Activated T-helper 9 cell treated with anti-CD3 and anti-CD28 coated beads, Interleukin-2, amount 50 U/mL, for 16 hours (primary cell): ENCODE data around the gene GM2A.
"Not testable (repeated sequence)": the region's sequence is repeated elsewhere in the genome, so short reads cannot be mapped to it uniquely, and the experiment has no call there.

Experiments used
- DNase-seq: peaks from one replicate; pipeline ENCODE4 v3.0.0-alpha.2; 2020; ENCODE audit warnings: low read depth

GM2A gene

DNA sequence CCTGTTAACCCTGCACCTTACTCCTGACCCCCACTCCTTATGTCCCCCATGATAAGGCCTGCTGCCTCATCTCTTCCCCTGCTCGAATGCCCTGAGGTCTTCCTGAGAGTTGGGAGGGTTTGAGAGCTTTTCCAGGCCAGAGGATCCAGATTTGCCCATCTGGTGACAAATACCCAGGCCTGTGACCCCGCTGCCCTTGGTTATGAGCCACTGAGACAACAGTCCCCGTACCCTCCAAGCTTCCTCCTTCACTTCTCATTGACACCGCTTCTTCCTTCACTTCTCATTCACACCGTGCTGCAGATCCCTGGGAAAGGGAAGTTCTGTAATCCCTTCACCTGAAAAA is 593 bp downstream of the GM2A start:
- DNase-seq, result no peak

DNA sequence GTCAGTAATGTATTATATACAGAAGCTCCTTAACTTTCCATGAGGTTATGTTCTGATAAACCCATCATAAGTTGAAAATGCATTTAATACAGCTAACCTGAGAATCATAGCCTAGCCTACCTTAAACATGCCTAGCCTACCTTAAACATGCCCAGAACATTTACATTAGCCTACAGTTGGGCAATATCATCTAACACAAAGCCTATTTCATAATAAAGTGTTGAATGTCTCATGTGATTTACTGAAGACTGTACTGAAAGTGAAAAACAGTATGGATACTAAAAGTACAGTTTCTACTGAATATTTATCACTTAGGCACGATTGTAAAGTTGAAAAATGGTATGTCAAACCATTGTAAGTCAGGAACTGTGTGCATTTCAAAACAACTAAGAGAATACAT is 1.6 kb downstream of the GM2A start:
- DNase-seq, result no peak

GRCh38 chr5:151254990-151255389 is 2.0 kb downstream of the GM2A start:
- DNase-seq, result not testable (repeated sequence)

- no peak for DNase-seq
Measured at GRCh38 chr5:151255621-151256286, 2.8 kb downstream of the GM2A start.

DNA sequence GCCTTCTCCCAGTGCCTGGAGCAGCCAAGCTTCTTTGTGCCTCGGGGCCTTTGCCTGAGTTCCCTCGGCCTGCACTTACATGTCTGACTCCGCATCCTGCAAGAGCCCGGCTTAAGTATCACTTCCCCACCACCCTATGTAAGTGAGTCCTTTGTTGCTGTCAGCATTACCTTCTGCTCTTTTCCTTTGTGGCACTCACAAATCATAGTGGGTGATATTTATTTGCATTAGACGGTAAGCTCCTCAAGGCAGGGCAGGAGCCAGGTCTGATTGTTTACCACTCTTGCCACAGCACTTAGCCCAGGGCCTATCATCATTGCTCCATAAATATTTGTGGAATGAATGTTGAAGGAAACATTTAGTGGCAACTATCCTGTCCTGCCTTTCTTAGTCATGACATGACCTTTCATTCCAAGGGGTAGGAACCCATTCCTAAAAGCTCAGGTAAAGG is 4.8 kb downstream of the GM2A start:
- no peak for DNase-seq

DNA sequence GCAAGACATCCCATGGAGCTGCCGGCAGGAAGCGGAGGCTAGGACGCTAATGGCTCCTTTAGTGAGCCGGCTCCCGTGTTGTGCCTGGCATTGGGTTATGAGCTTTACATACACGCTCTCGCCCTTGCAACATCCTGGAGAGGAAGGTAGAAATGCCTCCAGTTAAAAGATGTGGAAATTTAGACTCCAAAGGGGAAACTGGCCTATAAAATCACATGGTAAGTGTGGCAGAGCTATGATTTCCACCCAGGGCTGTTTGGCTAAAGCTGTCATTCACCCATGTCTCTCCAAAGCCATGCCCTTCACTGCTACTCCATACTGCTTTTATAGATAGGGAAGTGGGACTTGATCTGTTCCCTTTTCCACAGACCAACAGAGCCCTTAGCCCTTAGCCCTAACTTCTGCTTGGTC is 5.2 kb downstream of the GM2A start:
- DNase-seq, result no peak

DNA sequence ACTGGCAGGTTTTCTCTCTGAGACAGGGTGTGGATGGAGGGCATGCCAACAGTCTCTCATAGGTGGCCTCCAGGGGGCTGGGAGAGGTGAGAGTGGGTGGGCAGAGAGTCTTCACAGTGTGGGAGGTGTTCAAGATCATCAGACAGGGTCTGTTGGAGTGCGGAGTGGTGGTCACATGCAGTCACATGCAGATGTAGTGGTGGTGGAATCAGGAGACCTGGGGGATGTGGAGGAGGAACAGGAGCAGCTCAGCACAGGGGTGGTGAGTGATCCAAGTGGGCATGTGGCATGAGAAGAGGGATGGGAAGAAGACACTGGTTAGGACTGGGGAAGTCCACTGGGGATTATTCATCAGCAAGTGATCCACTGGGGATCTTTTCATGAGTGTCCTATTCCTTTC is 5.8 kb downstream of the GM2A start:
- no peak for DNase-seq

DNA sequence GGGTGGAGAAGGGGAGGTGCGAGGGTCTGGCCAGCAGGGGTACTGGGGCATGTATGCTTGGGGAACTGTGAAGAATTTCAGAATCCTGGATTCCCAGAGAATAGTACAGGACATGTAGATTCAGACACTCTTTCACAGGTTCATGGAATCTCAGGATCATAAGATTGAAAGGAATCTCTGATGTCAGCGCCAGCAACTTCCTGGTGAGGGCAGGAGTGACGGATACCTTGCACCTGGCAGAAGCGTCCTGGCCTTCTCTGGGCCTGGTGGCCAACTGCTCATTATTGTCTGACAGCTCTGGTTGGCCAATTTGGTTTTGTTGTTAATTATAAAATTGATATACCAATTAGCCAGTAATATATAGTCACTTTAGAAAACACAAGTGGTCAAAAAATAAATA is 6.9 kb downstream of the GM2A start:
- no peak for DNase-seq

GRCh38 chr5:151262532-151262931 is 9.5 kb downstream of the GM2A start:
- no peak for DNase-seq

DNA sequence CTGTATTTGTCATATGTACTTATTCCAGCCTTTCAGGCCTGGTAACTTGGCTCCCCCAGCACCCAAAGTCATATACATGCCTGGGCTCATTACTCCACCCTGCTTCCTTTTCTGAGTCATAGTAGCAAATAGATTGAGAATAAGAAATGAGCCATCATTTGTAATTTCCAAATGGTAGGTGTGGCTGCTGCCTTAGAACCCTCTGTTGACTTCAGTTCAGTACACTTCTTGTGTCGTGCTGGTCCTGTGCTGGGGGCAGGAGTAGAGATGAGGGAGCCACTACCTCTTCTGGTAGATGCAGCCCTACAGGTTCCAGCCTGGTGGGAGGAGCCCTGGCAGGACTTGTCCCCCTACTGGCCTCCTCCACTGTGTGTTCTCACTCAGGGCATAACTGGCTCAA is 11.1 kb downstream of the GM2A start:
- no peak for DNase-seq

DNA sequence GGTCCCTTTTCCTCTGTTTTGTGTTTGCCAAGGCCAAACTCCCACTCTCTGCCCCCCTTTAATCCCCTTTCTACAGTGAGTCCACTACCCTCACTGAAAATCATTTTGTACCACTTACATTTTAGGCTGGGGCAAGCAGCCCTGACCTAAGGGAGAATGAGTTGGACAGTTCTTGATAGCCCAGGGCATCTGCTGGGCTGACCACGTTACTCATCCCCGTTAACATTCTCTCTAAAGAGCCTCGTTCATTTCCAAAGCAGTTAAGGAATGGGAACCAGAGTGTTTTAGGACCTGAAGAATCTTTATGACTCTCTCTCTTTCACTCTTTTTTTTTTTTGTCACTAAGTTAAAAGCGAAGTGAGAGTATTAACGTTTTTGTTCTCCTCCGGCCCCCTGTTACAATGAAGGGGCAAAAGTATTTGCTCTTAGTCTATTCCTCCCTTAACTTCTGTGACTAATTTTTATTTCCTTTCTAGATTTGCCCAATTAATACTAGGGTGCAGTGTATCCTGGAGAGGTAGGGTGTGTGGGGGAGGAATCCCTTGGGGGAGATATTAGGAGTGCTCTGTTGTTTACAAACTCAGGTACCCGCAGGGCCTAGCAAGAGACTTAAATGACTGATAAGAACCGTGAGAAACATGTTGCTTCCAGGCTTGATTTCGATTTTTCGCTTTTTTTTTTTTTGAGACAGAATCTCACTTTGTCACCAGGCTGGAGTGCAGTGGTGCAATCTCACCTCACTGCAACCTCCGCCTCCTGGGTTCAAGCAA is 14.7 kb downstream of the GM2A start:
- no peak for DNase-seq

- DNase-seq, result no peak
Measured at GRCh38 chr5:151270599-151270998, 17.6 kb downstream of the GM2A start.

- no peak for DNase-seq
Measured at GRCh38 chr5:151271336-151271735, 18.4 kb downstream of the GM2A start.

DNA sequence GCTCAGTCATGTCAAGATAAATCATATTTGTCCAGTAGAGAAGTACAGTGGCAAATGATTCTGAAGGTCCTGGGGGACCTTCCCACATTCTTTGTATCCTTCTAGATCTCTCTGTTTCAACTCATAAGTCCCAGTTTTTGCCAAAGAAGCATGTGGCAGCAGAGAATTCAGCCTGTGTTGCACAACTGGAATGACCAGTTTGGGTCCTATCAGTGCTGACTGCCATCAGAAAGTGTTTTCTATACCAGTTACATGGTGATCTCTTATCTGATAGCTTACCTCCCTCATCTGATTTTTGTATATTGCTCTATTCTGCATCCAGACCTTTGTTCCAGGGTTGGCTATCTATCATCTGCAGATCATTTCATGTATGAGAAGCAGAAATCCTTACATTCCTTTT is 21.7 kb downstream of the GM2A start:
- DNase-seq, result no peak

DNA sequence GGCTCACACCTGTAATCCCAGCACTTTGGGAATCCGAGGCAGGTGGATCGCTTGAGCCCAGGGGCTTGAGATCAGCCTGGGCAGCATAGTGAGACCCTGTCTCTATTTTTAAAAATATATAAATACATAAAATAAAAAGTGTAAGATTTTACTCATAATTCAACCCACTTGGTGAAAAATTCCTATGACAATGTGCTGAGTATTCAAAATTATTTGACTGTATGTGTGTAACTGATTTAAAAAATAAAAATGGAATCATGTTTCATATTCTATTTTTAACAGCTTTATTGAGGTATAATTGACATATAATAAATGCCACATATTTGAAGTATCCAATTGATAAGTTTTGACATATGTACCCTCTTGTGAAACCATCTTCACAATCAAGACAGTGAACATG is 22.8 kb downstream of the GM2A start:
- no peak for DNase-seq

- no peak for DNase-seq
Measured at GRCh38 chr5:151278845-151279244, 25.9 kb downstream of the GM2A start.

GRCh38 chr5:151280443-151280842 is 27.5 kb downstream of the GM2A start:
- no peak for DNase-seq

DNA sequence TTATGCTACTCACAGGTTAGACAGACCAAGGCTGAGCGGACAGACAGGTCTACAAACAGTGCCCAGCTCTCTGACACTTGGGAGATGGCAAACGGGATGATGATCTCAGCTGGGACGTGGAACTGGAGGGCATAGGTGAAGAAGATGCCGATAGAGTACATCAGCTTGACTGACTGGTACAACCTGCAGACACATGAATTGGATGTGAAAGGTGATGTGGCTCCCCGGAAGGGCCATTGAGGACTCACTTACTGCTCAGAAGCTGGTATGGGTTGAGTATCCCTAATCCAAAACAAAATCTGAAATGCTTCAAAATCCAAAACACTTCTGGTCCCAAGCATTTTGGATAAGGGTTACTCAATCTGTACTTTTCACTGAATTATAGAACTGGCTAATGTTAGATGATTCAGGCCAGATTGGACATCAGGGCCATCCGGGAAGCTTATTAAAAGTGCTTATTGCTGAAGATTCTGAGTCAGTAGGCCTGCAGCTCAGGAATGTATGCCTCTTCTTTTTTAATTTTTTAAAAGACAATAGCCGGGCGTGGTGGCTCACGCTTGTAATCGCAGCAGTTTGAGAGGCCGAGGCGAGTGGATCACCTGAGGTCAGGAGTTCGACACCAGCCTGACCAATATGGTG is 28.1 kb downstream of the GM2A start:
- DNase-seq, result no peak

DNA sequence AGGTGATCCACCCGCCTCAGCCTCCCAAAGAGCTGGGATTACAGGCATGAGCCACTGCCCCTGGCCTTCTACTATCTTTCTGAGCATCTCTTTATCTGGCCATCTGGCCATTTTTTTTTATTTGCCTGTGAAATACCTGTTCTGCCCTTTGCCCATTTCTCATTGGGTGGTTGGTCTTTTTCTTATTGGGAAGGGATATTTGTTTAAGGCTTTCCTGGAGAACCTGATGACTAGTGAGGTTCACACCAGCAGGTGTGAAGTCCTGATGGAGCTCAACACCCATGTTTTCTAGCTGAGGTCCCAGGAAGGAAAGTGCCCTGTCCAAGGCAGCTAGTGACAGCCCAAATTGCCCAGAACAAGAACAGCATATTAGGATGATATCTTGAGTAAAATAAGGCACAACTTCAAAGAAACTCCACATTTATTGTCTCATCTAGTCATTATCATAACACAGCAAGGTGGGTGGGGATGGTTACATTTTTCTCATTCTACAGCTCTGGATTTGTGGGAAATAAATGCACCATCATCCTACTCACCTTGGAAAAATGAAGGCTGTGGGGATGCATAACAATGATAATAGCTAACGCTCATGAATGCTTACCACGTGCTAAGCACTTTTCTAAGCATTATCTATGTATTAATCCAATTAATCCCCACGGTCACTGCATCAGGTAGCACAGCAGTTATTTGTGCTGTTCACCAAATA is 30.3 kb downstream of the GM2A start:
- DNase-seq, result no peak

GRCh38 chr5:151284392-151284967 is 31.5 kb downstream of the GM2A start:
- no peak for DNase-seq

DNA sequence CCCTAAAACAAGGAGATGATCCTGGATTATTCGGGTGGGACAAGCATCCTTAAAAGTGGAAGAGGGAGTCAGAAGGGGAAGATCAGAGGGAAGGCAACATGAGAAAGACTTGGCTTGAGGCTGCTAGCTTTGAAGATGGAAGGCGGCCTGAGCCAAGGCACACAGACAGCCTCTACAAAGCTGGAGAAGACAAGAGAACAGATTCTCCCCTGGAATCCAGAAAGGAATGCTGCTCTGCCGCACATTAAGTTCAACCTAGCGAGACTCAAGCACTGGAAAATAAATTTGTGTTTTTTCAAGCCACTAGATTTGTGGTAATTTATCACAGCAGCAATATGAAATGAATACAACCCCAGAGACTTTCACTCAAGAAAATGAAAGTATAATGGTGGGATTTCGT is 32.7 kb downstream of the GM2A start:
- no peak for DNase-seq

- no peak for DNase-seq
Measured at GRCh38 chr5:151286246-151286645, 33.3 kb downstream of the GM2A start.
